K562 (cell line): ENCODE results near the gene CHDH. TPM values are rescaled to one million over a fixed set of nuclear protein-coding genes. Genes with fewer than 3 reads are reported as not detected.

Source experiments
- ATAC-seq: fragments of 200-7000 bp; cut with Tn5 transposase; 3 replicates; pipeline ENCODE4 v1.9.1; 2020; ENCODE audit warnings: moderate library complexity
- BruUV-seq: library from RNA; stranded (reverse); fragments of 400-500 nt; replicated peaks from 2 replicates; lab custom pipeline; 2021; lab: Mats Ljungman, UMichigan
- CTCF ChIA-PET: fragments of 300-600 bp; formaldehyde crosslinking; extraction: SDS; loops from one replicate; lab custom pipeline; 2021; ENCODE audit warnings: low intra/inter-chr PET ratio; lab: Yijun Ruan, JAX
- POLR2A ChIA-PET: fragments of 300-600, 350-650 bp; sonication (Branson Sonifier 250); formaldehyde crosslinking; extraction: SDS; loops from one replicate; lab custom pipeline; 2021; ENCODE audit warnings: antibody characterized with exemption, inconsistent platforms; lab: Yijun Ruan, JAX
- DNase-seq, 4 experiments: peaks; one replicate each; pipeline versions ENCODE4 v3.0.0 to v3.0.0-alpha.2; 2011 to 2018; ENCODE audit warnings: low spot score in 3 of 4, mixed read lengths in 3 of 4; ENCODE audit errors: extremely low read depth in 1 of 4
- FAIRE-seq: peaks from 2 replicates; lab custom pipeline; 2011; peaks lifted over from hg19 to GRCh38; lab: Jason Lieb, UNC
- H2AFZ ChIP-seq: 2 replicates; pipeline ENCODE4 v1.6.0; 2011; ENCODE audit warnings: low read depth, low read length, control low read depth, inconsistent platforms
- H3K27ac ChIP-seq: fragments of 200-600 bp; 3 replicates; pipeline ENCODE4 v1.8.0; 2011; ENCODE audit warnings: low read depth, mild to moderate bottlenecking, control low read depth, inconsistent platforms, low read length, moderate library complexity, mixed read lengths; ENCODE audit errors: extremely low read depth
- H3K27me3 ChIP-seq, 2 experiments: fragments of 300-600 bp in 1 of 2; 2 replicates in 1 of 2; 3 replicates in 1 of 2; pipeline versions ENCODE4 v1.6.0 to v1.8.0; 2011; ENCODE audit warnings: inconsistent platforms in 2 of 2, low read length in 2 of 2, mild to moderate bottlenecking in 1 of 2, mixed read lengths in 1 of 2, moderate library complexity in 1 of 2; ENCODE audit not compliant: control insufficient read depth in 2 of 2, insufficient read depth in 2 of 2
- H3K36me3 ChIP-seq: fragments of 300-600 bp; 3 replicates; pipeline ENCODE4 v1.8.0; 2011; ENCODE audit warnings: mild to moderate bottlenecking, low read length, inconsistent platforms; ENCODE audit not compliant: control insufficient read depth, insufficient read depth
- H3K4me1 ChIP-seq, 2 experiments: fragments of 200-600 bp in 1 of 2; replicated peaks in 1 of 2; 2 replicates in 1 of 2; 3 replicates in 1 of 2; pipeline versions ENCODE4 v1.5.1 to v1.8.0; 2011; ENCODE audit warnings: inconsistent platforms in 2 of 2, low read length in 2 of 2, mild to moderate bottlenecking in 1 of 2, mixed read lengths in 1 of 2, moderate library complexity in 1 of 2; ENCODE audit not compliant: control insufficient read depth in 2 of 2, insufficient read depth in 2 of 2
- H3K4me2 ChIP-seq: 2 replicates; pipeline ENCODE4 v1.6.1; 2011; ENCODE audit warnings: low read length, control low read depth, inconsistent platforms, mixed read lengths; ENCODE audit not compliant: insufficient read depth
- H3K4me3 ChIP-seq: fragments of 200-600 bp; sonication (generic), shearing (Covaris generic); 2 replicates; pipeline ENCODE4 v1.5.1; 2016; ENCODE audit warnings: control low read depth, inconsistent platforms
- H3K79me2 ChIP-seq: fragments of 200-600 bp; 3 replicates; pipeline ENCODE4 v1.8.0; 2011; ENCODE audit warnings: low read length, inconsistent platforms; ENCODE audit not compliant: control insufficient read depth, insufficient read depth
- H3K9ac ChIP-seq, 2 experiments: 2 replicates each; pipeline versions ENCODE4 v1.6.0 to v1.6.1; 2011; ENCODE audit warnings: low read depth in 2 of 2, low read length in 2 of 2, control low read depth in 1 of 2, inconsistent platforms in 1 of 2, mild to moderate bottlenecking in 1 of 2, mixed read lengths in 1 of 2; ENCODE audit not compliant: insufficient read depth in 1 of 2
- H3K9me1 ChIP-seq: one replicate; pipeline ENCODE4 v1.6.0; 2011; ENCODE audit warnings: inconsistent platforms, mild to moderate bottlenecking, low read length, moderate library complexity; ENCODE audit not compliant: control insufficient read depth, insufficient read depth
- H3K9me3 ChIP-seq: replicated peaks from 2 replicates; pipeline ENCODE4 v1.5.1; 2011; ENCODE audit warnings: low read depth, low read length, inconsistent platforms; ENCODE audit not compliant: control insufficient read depth, insufficient read depth
- H4K20me1 ChIP-seq: replicated peaks from 2 replicates; pipeline ENCODE4 v1.6.1; 2011; ENCODE audit warnings: low read length, inconsistent platforms, mixed read lengths; ENCODE audit not compliant: control insufficient read depth, insufficient read depth
- CBFA2T3 ChIP-seq: fragments of 450-650 bp; IDR thresholded peaks from 2 replicates; pipeline ENCODE4 v1.6.1; 2017
- WGBS: fragments of 100-300 bp; shearing (Covaris generic); methylation state at CpG from one replicate; pipeline ENCODE4 v1.1.6; 2016; ENCODE audit warnings: low coverage, mixed read lengths; ENCODE audit not compliant: insufficient coverage; ENCODE audit errors: missing lambda C conversion rate; 5-methylcytosine and 5-hydroxymethylcytosine counted together
- in situ Hi-C: fragments of 300-500 bp; cut with MboI; formaldehyde crosslinking; loops from 4 replicates; pipeline ENCODE4 v1.15.0; 2018; ENCODE audit warnings: inconsistent platforms, mixed read lengths
- intact Hi-C: fragments of 100-400 bp; cut with micrococcal nuclease; formaldehyde crosslinking; loops from 2 replicates; pipeline ENCODE4 v1.14.2; 2022
- polyA plus RNA-seq, 8 experiments: library from polyadenylated mRNA; depleted of rRNA in 4 of 8; stranded (reverse) in 5 of 8; unstranded in 3 of 8; fragments of >200 nt; fragmentation: Nextera tagmentation in 2 of 8; fragmentation: Illumina TruSeq in 1 of 8; extraction: Ambion mirVana in 2 of 8; extraction: Trizol in 1 of 8; gene quantifications; 2 replicates each; pipeline versions ENCODE4 v1.2.1 to v1.2.3, GENCODE V29; 2011 to 2014; ENCODE audit warnings: inconsistent platforms in 1 of 8, missing spikeins in 1 of 8
- small RNA-seq: library from RNA; depleted of rRNA; stranded (forward); fragments of <200 nt; gene quantifications from one replicate; pipeline ENCODE3, GENCODE V24; 2014
- total RNA-seq, 7 experiments: library from RNA; depleted of rRNA in 6 of 7; stranded (reverse); fragments of >200 nt in 6 of 7; fragmentation: Illumina TruSeq in 2 of 7; extraction: Trizol in 2 of 7; gene quantifications; 2 replicates each; pipeline versions ENCODE4 v1.2.1 to v1.2.3, GENCODE V29; 2011 to 2021; ENCODE audit warnings: low replicate concordance in 1 of 7

Gene CHDH
- total and polyA plus RNA-seq, 9 of the 15 experiments (the other 6 are each of a cell fraction or from before 2014, with no cell fraction given) = 0.06 to 1.9 (median 0.46) TPM

GRCh38 chr3:53763353-53763752 is 82.9 kb downstream of the CHDH start:
- Histone ChIP-seq H3K79me2 (no peaks in the 10 kb centered on the region), H3K27me3 (peaks cover 0 to 45% of the 10 kb centered on the region in 2 experiments; a peak in 2 of 5 replicates), H4K20me1 (no peaks in the 10 kb centered on the region; the same call in 1 of the 2 replicates), H3K4me2 (no peak overlapping the region), H3K27ac (no peak overlapping the region), H3K9ac (no peak overlapping the region), H3K4me1 (no peaks in the 10 kb centered on the region), H3K4me3 (no peak overlapping the region), H3K9me1 (no peaks in the 10 kb centered on the region), H2AFZ (no peak overlapping the region), H3K9me3 (no peaks in the 10 kb centered on the region), H3K36me3 (no peaks in the 10 kb centered on the region)
- no TSS peak for BruUV-seq
- ATAC-seq (no peak), DNase-seq (no peak), FAIRE-seq (no peak)
- intact Hi-C loops = no loop called here
- in situ Hi-C loops = no loop called here
- WGBS = no CpG with 5 or more reads among the region's 7 CpGs
- CTCF ChIA-PET = no interaction called here
- POLR2A ChIA-PET = no interaction called here
- no peak for TF ChIP-seq CBFA2T3

Small RNA genes lying within 50 kb of the gene (small RNA-seq; reads per million reads assigned to genes)
- gene AC012467.1 = not detected

Other genes with a start within 250 kb of the CHDH start
- gene IL17RB, start 149 bp upstream of the CHDH start, total RNA-seq (2014; rRNA removed) = 1.1 and 1.9 TPM in 2 replicates
- gene IL17RB, start 149 bp upstream of the CHDH start, total RNA-seq (2014; rRNA removed; fragmentation: Illumina TruSeq; extraction: Trizol) = 1.5 and 1.7 TPM in 2 replicates
- 1.1 and 1.3 TPM in 2 replicates for gene IL17RB, start 149 bp upstream of the CHDH start, total RNA-seq (2015; rRNA removed; fragmentation: Illumina TruSeq; extraction: Trizol)
- 1.2 and 1.5 TPM in 2 replicates for gene IL17RB, start 149 bp upstream of the CHDH start, total RNA-seq (2021)
- 4.1 and 7.6 TPM in 2 replicates for gene IL17RB, start 149 bp upstream of the CHDH start, polyA plus RNA-seq (2011; rRNA removed)
- gene IL17RB, start 149 bp upstream of the CHDH start, polyA plus RNA-seq (2014; fragmentation: Illumina TruSeq; extraction: Trizol) = 1.8 and 2.2 TPM in 2 replicates
- 1 to 10 TPM; 1.1 to 1.8 TPM for gene IL17RB, start 149 bp upstream of the CHDH start, polyA plus RNA-seq (2014; fragmentation: Nextera tagmentation; extraction: Ambion mirVana)
- 2.7 and 2.8 TPM in 2 replicates for gene IL17RB, start 149 bp upstream of the CHDH start, polyA plus RNA-seq (2014; rRNA removed)
- 14.2 and 17.5 TPM in 2 replicates for gene ACTR8, start 35.7 kb upstream of the CHDH start, total RNA-seq (2014; rRNA removed)
- gene ACTR8, start 35.7 kb upstream of the CHDH start, total RNA-seq (2014; rRNA removed; fragmentation: Illumina TruSeq; extraction: Trizol) = 18.5 and 18.7 TPM in 2 replicates
- 18.1 and 19.1 TPM in 2 replicates for gene ACTR8, start 35.7 kb upstream of the CHDH start, total RNA-seq (2015; rRNA removed; fragmentation: Illumina TruSeq; extraction: Trizol)
- gene ACTR8, start 35.7 kb upstream of the CHDH start, total RNA-seq (2021) = 17.5 and 24.2 TPM in 2 replicates
- 13.3 and 19.1 TPM in 2 replicates for gene ACTR8, start 35.7 kb upstream of the CHDH start, polyA plus RNA-seq (2011; rRNA removed)
- gene ACTR8, start 35.7 kb upstream of the CHDH start, polyA plus RNA-seq (2014; fragmentation: Illumina TruSeq; extraction: Trizol) = 13.8 and 14.0 TPM in 2 replicates
- gene ACTR8, start 35.7 kb upstream of the CHDH start, polyA plus RNA-seq (2014; fragmentation: Nextera tagmentation; extraction: Ambion mirVana) = 1 to 10 TPM; 4.8 to 6.6 TPM
- gene ACTR8, start 35.7 kb upstream of the CHDH start, polyA plus RNA-seq (2014; rRNA removed) = 10.9 and 14.4 TPM in 2 replicates
- 28.7 and 29.7 TPM in 2 replicates for gene SELENOK, start 45.4 kb upstream of the CHDH start, total RNA-seq (2014; rRNA removed)
- gene SELENOK, start 45.4 kb upstream of the CHDH start, total RNA-seq (2014; rRNA removed; fragmentation: Illumina TruSeq; extraction: Trizol) = 34.8 and 43.9 TPM in 2 replicates
- 12.6 and 18.3 TPM in 2 replicates for gene SELENOK, start 45.4 kb upstream of the CHDH start, total RNA-seq (2015; rRNA removed; fragmentation: Illumina TruSeq; extraction: Trizol)
- gene SELENOK, start 45.4 kb upstream of the CHDH start, total RNA-seq (2021) = 23.5 and 27.9 TPM in 2 replicates
- 83.9 and 102 TPM in 2 replicates for gene SELENOK, start 45.4 kb upstream of the CHDH start, polyA plus RNA-seq (2011; rRNA removed)
- gene SELENOK, start 45.4 kb upstream of the CHDH start, polyA plus RNA-seq (2014; fragmentation: Illumina TruSeq; extraction: Trizol) = 23.9 and 28.2 TPM in 2 replicates
- gene SELENOK, start 45.4 kb upstream of the CHDH start, polyA plus RNA-seq (2014; fragmentation: Nextera tagmentation; extraction: Ambion mirVana) = 100 to 1,000 TPM; 150 to 164 TPM
- 39.3 and 46.7 TPM in 2 replicates for gene SELENOK, start 45.4 kb upstream of the CHDH start, polyA plus RNA-seq (2014; rRNA removed)